HG03469 (cell line): ENCODE results near the gene AURKB.
"Not testable (repeated sequence)": the region's sequence is repeated elsewhere in the genome, so short reads cannot be mapped to it uniquely, and the experiment has no call there.

Experiments
- ATAC-seq: cut with Tn5 transposase; IDR thresholded peaks from one replicate; pipeline ENCODE4 v1.9.1; 2021; ENCODE audit warnings: mild to moderate bottlenecking, moderate library complexity, moderate number of reproducible peaks; ENCODE audit not compliant: unreplicated experiment

Gene AURKB

GRCh38 chr17:8209907-8210760 is at the start of gene AURKB:
AURKB (minus strand) TSS chr17:8210575; CDS start chr17:8210224, 351 bp downstream.
- ATAC-seq = peak; percentile 57

- ATAC-seq = no peak
Observed at GRCh38 chr17:8257801-8258200, 47.4 kb upstream of the AURKB start.

GRCh38 chr17:8256691-8257090 is 46.3 kb upstream of the AURKB start:
- ATAC-seq = no peak

- no peak for ATAC-seq
Observed at GRCh38 chr17:8256291-8256690, 45.9 kb upstream of the AURKB start.

- no peak for ATAC-seq
Observed at GRCh38 chr17:8255499-8255898, 45.1 kb upstream of the AURKB start.

- ATAC-seq = no peak
Observed at GRCh38 chr17:8254881-8255280, 44.5 kb upstream of the AURKB start.

- no peak for ATAC-seq
Observed at GRCh38 chr17:8253801-8254200, 43.4 kb upstream of the AURKB start.

GRCh38 chr17:8251411-8251810 is 41.0 kb upstream of the AURKB start:
- ATAC-seq = not testable (repeated sequence)

- ATAC-seq = no peak
Observed at GRCh38 chr17:8249621-8250500, 39.5 kb upstream of the AURKB start.

GRCh38 chr17:8248751-8249607 is 38.6 kb upstream of the AURKB start, which contains the start of gene PFAS:
PFAS (plus strand) TSS chr17:8249289; CDS start chr17:8253938, 4,649 bp downstream.
- ATAC-seq = peak; percentile 39

- ATAC-seq = no peak
Observed at GRCh38 chr17:8244768-8245167, 34.4 kb upstream of the AURKB start.

- no peak for ATAC-seq
Observed at GRCh38 chr17:8243827-8244226, 33.5 kb upstream of the AURKB start.

- no peak for ATAC-seq
Observed at GRCh38 chr17:8237886-8238285, 27.5 kb upstream of the AURKB start.

- ATAC-seq = no peak
Observed at GRCh38 chr17:8237175-8237574, 26.8 kb upstream of the AURKB start.

- no peak for ATAC-seq
Observed at GRCh38 chr17:8235676-8236075, 25.3 kb upstream of the AURKB start.

GRCh38 chr17:8234361-8235270 is 24.2 kb upstream of the AURKB start:
- ATAC-seq = no peak

GRCh38 chr17:8231701-8232100 is 21.3 kb upstream of the AURKB start:
- no peak for ATAC-seq

GRCh38 chr17:8227238-8227581 is 16.8 kb upstream of the AURKB start:
- ATAC-seq = no peak

GRCh38 chr17:8226536-8227237 is 16.3 kb upstream of the AURKB start:
- ATAC-seq = no peak
